Neural cell (in vitro differentiated cells): ENCODE measurements around the gene HOGA1. TPM values are rescaled to one million over a fixed set of nuclear protein-coding genes. Genes with fewer than 3 reads are reported as not detected.

Source experiments
- H2AFZ ChIP-seq: fragments of 200-600, 300-800 bp; sonication (generic), shearing (Covaris generic); 2 replicates; pipeline ENCODE4 v1.6.0; 2014; ENCODE audit warnings: low read depth, mild to moderate bottlenecking, antibody characterized with exemption, low read length, moderate library complexity
- H3F3A ChIP-seq: fragments of 200-600 bp; shearing (Covaris generic); 2 replicates; pipeline ENCODE4 v1.6.1; 2016; ENCODE audit warnings: mild to moderate bottlenecking, moderate library complexity, mixed read lengths, antibody characterized with exemption, low read length; ENCODE audit not compliant: insufficient read depth, poor library complexity, severe bottlenecking
- H3K27ac ChIP-seq: fragments of 200-600, 300-800 bp; sonication (generic), shearing (Covaris generic); 2 replicates; pipeline ENCODE4 v1.5.1; 2014; ENCODE audit warnings: mild to moderate bottlenecking, low read length, moderate library complexity
- H3K27me3 ChIP-seq: fragments of 300-800, 200-600 bp; sonication (generic), shearing (Covaris generic); 2 replicates; pipeline ENCODE4 v1.6.0; 2014; ENCODE audit warnings: mild to moderate bottlenecking, low read depth, low read length, moderate library complexity; ENCODE audit not compliant: insufficient read depth
- H3K36me3 ChIP-seq: fragments of 300-800, 200-600 bp; sonication (generic), shearing (Covaris generic); 2 replicates; pipeline ENCODE4 v1.5.1; 2014; ENCODE audit warnings: mild to moderate bottlenecking, antibody characterized with exemption, low read length, moderate library complexity; ENCODE audit not compliant: insufficient read depth
- H3K4me2 ChIP-seq: fragments of 300-800, 200-600 bp; sonication (generic), shearing (Covaris generic); 2 replicates; pipeline ENCODE4 v1.6.0; 2014; ENCODE audit warnings: mild to moderate bottlenecking, low read length
- H3K4me3 ChIP-seq: fragments of 300-800, 200-600 bp; sonication (generic), shearing (Covaris generic); 2 replicates; pipeline ENCODE4 v1.5.1; 2014; ENCODE audit warnings: mild to moderate bottlenecking, low read length, moderate library complexity
- H3K79me2 ChIP-seq: fragments of 200-600 bp; shearing (Covaris generic); replicated peaks from 2 replicates; pipeline ENCODE4 v1.6.0; 2014; ENCODE audit warnings: mild to moderate bottlenecking, low read length, moderate library complexity; ENCODE audit not compliant: insufficient read depth
- H3K9ac ChIP-seq: fragments of 300-800, 200-600 bp; sonication (generic), shearing (Covaris generic); 2 replicates; pipeline ENCODE4 v1.6.1; 2016; ENCODE audit warnings: mild to moderate bottlenecking, low read length, mixed read lengths
- H3K9me2 ChIP-seq: fragments of 200-600 bp; shearing (Covaris generic); 2 replicates; pipeline ENCODE4 v1.6.1; 2016; ENCODE audit warnings: mild to moderate bottlenecking, low read length, mixed read lengths; ENCODE audit not compliant: insufficient read depth
- H3K9me3 ChIP-seq: fragments of 200-600, 300-800 bp; sonication (generic), shearing (Covaris generic); 2 replicates; pipeline ENCODE4 v1.6.1; 2016; ENCODE audit warnings: mild to moderate bottlenecking, mixed run types, low read length, moderate library complexity, mixed read lengths
- H4K20me1 ChIP-seq: fragments of 200-600 bp; shearing (Covaris generic); 2 replicates; pipeline ENCODE4 v1.6.1; 2016; ENCODE audit warnings: mild to moderate bottlenecking, mixed run types; ENCODE audit not compliant: insufficient read depth
- EP300 ChIP-seq: fragments of 450-650 bp; conservative IDR thresholded peaks from 2 replicates; pipeline ENCODE4 v1.6.1; 2014; ENCODE audit warnings: antibody characterized with exemption, mild to moderate bottlenecking, moderate library complexity; ENCODE audit not compliant: poor library complexity, severe bottlenecking
- EZH2 ChIP-seq: fragments of 200-600, 300-800 bp; shearing (Covaris generic), sonication (generic); IDR thresholded peaks from 2 replicates; pipeline ENCODE4 v1.6.1; 2014; ENCODE audit warnings: antibody characterized with exemption, low read length, borderline replicate concordance, mild to moderate bottlenecking; ENCODE audit not compliant: insufficient read depth, poor library complexity, severe bottlenecking
- MXI1 ChIP-seq: fragments of 450-650 bp; conservative IDR thresholded peaks from 2 replicates; pipeline ENCODE4 v1.6.1; 2014; ENCODE audit warnings: antibody characterized with exemption, mild to moderate bottlenecking; ENCODE audit not compliant: poor library complexity, severe bottlenecking
- POLR2AphosphoS5 ChIP-seq: IDR thresholded peaks from 2 replicates; pipeline ENCODE4 v1.6.1; 2012
- RAD21 ChIP-seq: fragments of 450-650 bp; conservative IDR thresholded peaks from 2 replicates; pipeline ENCODE4 v1.6.1; 2014; ENCODE audit warnings: antibody characterized with exemption, mild to moderate bottlenecking, moderate library complexity
- SMC3 ChIP-seq: fragments of 450-650 bp; conservative IDR thresholded peaks from 2 replicates; pipeline ENCODE4 v1.6.1; 2014; ENCODE audit warnings: antibody characterized with exemption, mild to moderate bottlenecking, moderate library complexity; ENCODE audit not compliant: poor library complexity
- TAF1 ChIP-seq: IDR thresholded peaks from 2 replicates; pipeline ENCODE4 v1.6.1; 2012; ENCODE audit warnings: low read depth
- polyA plus RNA-seq: library from polyadenylated mRNA; depleted of rRNA; stranded (reverse); fragments of >200 nt; gene quantifications from 2 replicates; pipeline ENCODE4 v1.2.3, GENCODE V29; 2014
- TF ChIP-seq, protein P1 (sequence below): fragments of 450-650 bp; IDR thresholded peaks from 2 replicates; pipeline ENCODE4 v1.5.1; 2014; ENCODE audit warnings: antibody characterized with exemption, mild to moderate bottlenecking, moderate library complexity; ENCODE audit not compliant: poor library complexity, severe bottlenecking
- TF ChIP-seq, protein P2 (sequence below): IDR thresholded peaks from 2 replicates; pipeline ENCODE4 v1.6.1; 2012; ENCODE audit warnings: borderline replicate concordance

Gene HOGA1
- polyA plus RNA-seq, 1 donor from 2014 or later = not detected

DNA sequence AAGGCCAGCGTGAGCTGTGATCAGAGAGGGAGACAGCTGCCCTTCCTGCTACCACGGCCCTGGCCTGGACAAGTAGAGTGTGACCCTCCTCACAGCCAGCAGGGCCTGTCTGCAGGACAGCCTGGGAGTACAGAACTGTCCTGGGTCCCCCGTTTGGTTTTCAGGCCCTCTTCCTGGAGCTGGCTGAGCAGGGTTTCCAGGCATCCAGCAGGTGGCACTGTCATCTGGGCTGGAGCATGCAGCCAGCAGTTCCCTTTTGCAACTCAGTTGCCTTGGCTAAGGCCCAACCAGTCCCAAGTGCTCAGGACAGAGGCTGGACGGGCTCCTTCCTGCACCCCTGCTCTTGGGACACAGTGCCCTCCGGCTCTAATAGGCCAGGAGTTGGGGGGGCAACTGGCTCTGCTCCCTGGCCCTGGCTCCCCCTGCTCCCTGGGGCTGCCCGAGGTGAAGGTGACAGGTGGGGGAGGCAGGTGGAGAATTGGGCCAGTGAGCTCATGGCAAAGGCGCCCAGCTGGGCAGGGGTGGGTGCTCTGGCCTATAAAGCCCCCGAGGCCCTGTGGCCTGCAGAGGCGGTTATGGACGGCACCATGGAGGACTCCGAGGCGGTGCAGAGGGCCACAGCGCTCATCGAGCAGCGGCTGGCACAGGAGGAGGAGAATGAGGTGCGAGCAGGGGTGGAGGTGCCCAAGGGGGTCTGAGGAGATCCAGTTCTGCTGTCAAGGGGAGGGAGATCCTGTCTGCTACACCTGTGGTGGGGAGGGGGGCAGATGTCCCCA, 11.8 kb upstream of the HOGA1 start, which contains the start of gene ANKRD2:
ANKRD2 (plus strand) TSS at position 566 of the 776 bp plus-strand sequence; CDS start at position 576, 10 bp downstream.
- Histone ChIP-seq H3K4me3 (no peak within 1 kb of the TSS), H3K9me2 (no peaks in the 10 kb centered on the region), H2AFZ (no peak within 1 kb of the TSS), H3K36me3 (no peaks in the 10 kb centered on the region), H3K9me3 (no peaks in the 10 kb centered on the region), H3K27ac (no peak within 1 kb of the TSS), H4K20me1 (no peaks in the 10 kb centered on the region), H3K79me2 (no peaks in the 10 kb centered on the region), H3K4me2 (no peak within 1 kb of the TSS), H3K9ac (no peak within 1 kb of the TSS), H3K27me3 (no peaks in the 10 kb centered on the region), H3F3A (no peaks in the 10 kb centered on the region)
- TF ChIP-seq EP300 (no peak), TAF1 (no peak), SMC3 (peak; percentile 70), RAD21 (peak; percentile 65)
- TF ChIP-seq, protein P1, sequence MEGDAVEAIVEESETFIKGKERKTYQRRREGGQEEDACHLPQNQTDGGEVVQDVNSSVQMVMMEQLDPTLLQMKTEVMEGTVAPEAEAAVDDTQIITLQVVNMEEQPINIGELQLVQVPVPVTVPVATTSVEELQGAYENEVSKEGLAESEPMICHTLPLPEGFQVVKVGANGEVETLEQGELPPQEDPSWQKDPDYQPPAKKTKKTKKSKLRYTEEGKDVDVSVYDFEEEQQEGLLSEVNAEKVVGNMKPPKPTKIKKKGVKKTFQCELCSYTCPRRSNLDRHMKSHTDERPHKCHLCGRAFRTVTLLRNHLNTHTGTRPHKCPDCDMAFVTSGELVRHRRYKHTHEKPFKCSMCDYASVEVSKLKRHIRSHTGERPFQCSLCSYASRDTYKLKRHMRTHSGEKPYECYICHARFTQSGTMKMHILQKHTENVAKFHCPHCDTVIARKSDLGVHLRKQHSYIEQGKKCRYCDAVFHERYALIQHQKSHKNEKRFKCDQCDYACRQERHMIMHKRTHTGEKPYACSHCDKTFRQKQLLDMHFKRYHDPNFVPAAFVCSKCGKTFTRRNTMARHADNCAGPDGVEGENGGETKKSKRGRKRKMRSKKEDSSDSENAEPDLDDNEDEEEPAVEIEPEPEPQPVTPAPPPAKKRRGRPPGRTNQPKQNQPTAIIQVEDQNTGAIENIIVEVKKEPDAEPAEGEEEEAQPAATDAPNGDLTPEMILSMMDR = peak; percentile 74

DNA sequence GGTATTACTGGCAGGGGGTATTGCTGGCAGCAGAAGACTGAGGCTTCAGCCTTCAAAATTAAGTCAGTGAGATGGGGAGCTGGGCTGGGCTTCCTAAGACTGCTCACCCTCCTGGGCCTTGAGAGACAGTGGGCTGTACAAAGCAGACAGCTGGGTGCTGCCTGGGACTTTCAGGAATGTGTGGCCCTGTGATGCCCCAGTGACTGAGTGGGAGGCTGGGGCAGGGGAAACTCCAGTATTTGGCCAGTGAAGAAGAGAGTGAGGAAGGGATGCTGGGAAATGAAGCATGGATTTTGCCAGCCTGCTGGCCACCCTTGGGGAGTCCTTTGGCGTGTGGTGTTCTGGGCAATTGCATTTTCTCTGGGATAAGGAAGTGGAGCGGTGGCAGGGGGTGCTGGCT, 11.2 kb upstream of the HOGA1 start:
- Histone ChIP-seq H4K20me1 (no peaks in the 10 kb centered on the region), H3K4me2 (no peak overlapping the region), H3K27ac (no peak overlapping the region), H3F3A (no peaks in the 10 kb centered on the region), H3K9me2 (no peaks in the 10 kb centered on the region), H3K4me3 (no peak overlapping the region), H3K9me3 (no peaks in the 10 kb centered on the region), H2AFZ (no peak overlapping the region), H3K27me3 (no peaks in the 10 kb centered on the region), H3K79me2 (no peaks in the 10 kb centered on the region), H3K9ac (no peak overlapping the region), H3K36me3 (no peaks in the 10 kb centered on the region)
- TF ChIP-seq POLR2AphosphoS5 = no peak
- no peak for TF ChIP-seq RAD21
- TF ChIP-seq, protein P1 = no peak
- TF ChIP-seq EP300 = no peak
- TF ChIP-seq EZH2 = no peak
- TF ChIP-seq MXI1 = no peak
- TF ChIP-seq, protein P2, sequence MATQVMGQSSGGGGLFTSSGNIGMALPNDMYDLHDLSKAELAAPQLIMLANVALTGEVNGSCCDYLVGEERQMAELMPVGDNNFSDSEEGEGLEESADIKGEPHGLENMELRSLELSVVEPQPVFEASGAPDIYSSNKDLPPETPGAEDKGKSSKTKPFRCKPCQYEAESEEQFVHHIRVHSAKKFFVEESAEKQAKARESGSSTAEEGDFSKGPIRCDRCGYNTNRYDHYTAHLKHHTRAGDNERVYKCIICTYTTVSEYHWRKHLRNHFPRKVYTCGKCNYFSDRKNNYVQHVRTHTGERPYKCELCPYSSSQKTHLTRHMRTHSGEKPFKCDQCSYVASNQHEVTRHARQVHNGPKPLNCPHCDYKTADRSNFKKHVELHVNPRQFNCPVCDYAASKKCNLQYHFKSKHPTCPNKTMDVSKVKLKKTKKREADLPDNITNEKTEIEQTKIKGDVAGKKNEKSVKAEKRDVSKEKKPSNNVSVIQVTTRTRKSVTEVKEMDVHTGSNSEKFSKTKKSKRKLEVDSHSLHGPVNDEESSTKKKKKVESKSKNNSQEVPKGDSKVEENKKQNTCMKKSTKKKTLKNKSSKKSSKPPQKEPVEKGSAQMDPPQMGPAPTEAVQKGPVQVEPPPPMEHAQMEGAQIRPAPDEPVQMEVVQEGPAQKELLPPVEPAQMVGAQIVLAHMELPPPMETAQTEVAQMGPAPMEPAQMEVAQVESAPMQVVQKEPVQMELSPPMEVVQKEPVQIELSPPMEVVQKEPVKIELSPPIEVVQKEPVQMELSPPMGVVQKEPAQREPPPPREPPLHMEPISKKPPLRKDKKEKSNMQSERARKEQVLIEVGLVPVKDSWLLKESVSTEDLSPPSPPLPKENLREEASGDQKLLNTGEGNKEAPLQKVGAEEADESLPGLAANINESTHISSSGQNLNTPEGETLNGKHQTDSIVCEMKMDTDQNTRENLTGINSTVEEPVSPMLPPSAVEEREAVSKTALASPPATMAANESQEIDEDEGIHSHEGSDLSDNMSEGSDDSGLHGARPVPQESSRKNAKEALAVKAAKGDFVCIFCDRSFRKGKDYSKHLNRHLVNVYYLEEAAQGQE = no peak
- no peak for TF ChIP-seq TAF1
- no peak for TF ChIP-seq SMC3
